Measurements from ENCODE around the gene HLA-F.

HLA-F gene

GRCh38 chr6:29728875-29729270, 5.6 kb downstream of the HLA-F start:
- DNase-seq: no peak
- no peaks in the 10 kb centered on the region for H3K4me1 ChIP-seq (ENCODE audit: low read length)
- H3K9me3 ChIP-seq (replicated peaks; ENCODE audit: insufficient read depth, low read length): no peaks in the 10 kb centered on the region
- H3K27me3 ChIP-seq (replicated peaks; ENCODE audit: insufficient read depth, low read length): no peaks in the 10 kb centered on the region
- H2AFZ ChIP-seq (ENCODE audit: low read length): no peak overlapping the region
- no peak overlapping the region for H3K27ac ChIP-seq (ENCODE audit: low read length)
- no peak overlapping the region for H3K4me3 ChIP-seq (ENCODE audit: low read length)
- H3F3A ChIP-seq (ENCODE audit: insufficient read depth, low read length): no peaks in the 10 kb centered on the region
- no peak overlapping the region for H3K9ac ChIP-seq (ENCODE audit: low read length)
- H3K4me2 ChIP-seq (ENCODE audit: low read depth, low read length): no peak overlapping the region
- H4K20me1 ChIP-seq (ENCODE audit: insufficient read depth, low read length): no peaks in the 10 kb centered on the region
- no peaks in the 10 kb centered on the region for H3K9me2 ChIP-seq (replicated peaks; ENCODE audit: insufficient read depth, low read length)
- H3K79me2 ChIP-seq (ENCODE audit: low read length): no peaks in the 10 kb centered on the region
- no peak for TF ChIP-seq EZH2 (optimal IDR thresholded peaks at IDR 0.05; ENCODE audit: low read depth, low read length)
- TF ChIP-seq CTCF (IDR thresholded peaks at IDR 0.05; ENCODE audit: low read length): no peak
- no peak for TF ChIP-seq EZH2phosphoT487 (IDR thresholded peaks at IDR 0.05; ENCODE audit: low read length)
- no peaks in the 10 kb centered on the region for H3K36me3 ChIP-seq (replicated peaks; ENCODE audit: insufficient read depth, low read length)

GRCh38 chr6:29729774-29730328, 6.6 kb downstream of the HLA-F start:
- Histone ChIP-seq H3K36me3 (replicated peaks; ENCODE audit: insufficient read depth, low read length) (no peaks in the 10 kb centered on the region), H4K20me1 (ENCODE audit: insufficient read depth, low read length) (no peaks in the 10 kb centered on the region), H3K9me3 (replicated peaks; ENCODE audit: insufficient read depth, low read length) (no peaks in the 10 kb centered on the region), H2AFZ (ENCODE audit: low read length) (no peak overlapping the region), H3F3A (ENCODE audit: insufficient read depth, low read length) (no peaks in the 10 kb centered on the region), H3K4me2 (ENCODE audit: low read depth, low read length) (no peak overlapping the region), H3K79me2 (ENCODE audit: low read length) (no peaks in the 10 kb centered on the region), H3K27ac (ENCODE audit: low read length) (no peak overlapping the region), H3K4me3 (ENCODE audit: low read length) (no peak overlapping the region), H3K27me3 (replicated peaks; ENCODE audit: insufficient read depth, low read length) (no peaks in the 10 kb centered on the region), H3K4me1 (ENCODE audit: low read length) (no peaks in the 10 kb centered on the region), H3K9me2 (replicated peaks; ENCODE audit: insufficient read depth, low read length) (no peaks in the 10 kb centered on the region), H3K9ac (ENCODE audit: low read length) (no peak overlapping the region)
- DNase-seq: no peak
- no peak for TF ChIP-seq EZH2 (optimal IDR thresholded peaks at IDR 0.05; ENCODE audit: low read depth, low read length)
- TF ChIP-seq CTCF (IDR thresholded peaks at IDR 0.05; ENCODE audit: low read length): no peak
- no peak for TF ChIP-seq EZH2phosphoT487 (IDR thresholded peaks at IDR 0.05; ENCODE audit: low read length)

GRCh38 chr6:29730575-29731126, 7.4 kb downstream of the HLA-F start:
- Histone ChIP-seq H4K20me1 (ENCODE audit: insufficient read depth, low read length) (no peaks in the 10 kb centered on the region), H3K4me3 (ENCODE audit: low read length) (no peak overlapping the region), H3K9me3 (replicated peaks; ENCODE audit: insufficient read depth, low read length) (no peaks in the 10 kb centered on the region), H3K79me2 (ENCODE audit: low read length) (no peaks in the 10 kb centered on the region), H3K27me3 (replicated peaks; ENCODE audit: insufficient read depth, low read length) (no peaks in the 10 kb centered on the region), H3K4me2 (ENCODE audit: low read depth, low read length) (no peak overlapping the region), H3F3A (ENCODE audit: insufficient read depth, low read length) (no peaks in the 10 kb centered on the region), H3K9me2 (replicated peaks; ENCODE audit: insufficient read depth, low read length) (no peaks in the 10 kb centered on the region), H3K36me3 (replicated peaks; ENCODE audit: insufficient read depth, low read length) (no peaks in the 10 kb centered on the region), H2AFZ (ENCODE audit: low read length) (no peak overlapping the region), H3K27ac (ENCODE audit: low read length) (no peak overlapping the region), H3K4me1 (ENCODE audit: low read length) (no peaks in the 10 kb centered on the region), H3K9ac (ENCODE audit: low read length) (no peak overlapping the region)
- TF ChIP-seq CTCF (IDR thresholded peaks at IDR 0.05; ENCODE audit: low read length) (no peak), EZH2 (optimal IDR thresholded peaks at IDR 0.05; ENCODE audit: low read depth, low read length) (no peak), EZH2phosphoT487 (IDR thresholded peaks at IDR 0.05; ENCODE audit: low read length) (no peak)
- no peak for DNase-seq
